ENCODE measurements around the gene TUFT1. TPM values are rescaled to one million over a fixed set of nuclear protein-coding genes. Genes with fewer than 3 reads are reported as not detected.
A peak's percentile ranks its signal among the peaks of the same experiment; 100 is the strongest.

The TUFT1 gene
- total RNA-seq, 1 experiment from 2014 or later: 7.9 TPM

DNA sequence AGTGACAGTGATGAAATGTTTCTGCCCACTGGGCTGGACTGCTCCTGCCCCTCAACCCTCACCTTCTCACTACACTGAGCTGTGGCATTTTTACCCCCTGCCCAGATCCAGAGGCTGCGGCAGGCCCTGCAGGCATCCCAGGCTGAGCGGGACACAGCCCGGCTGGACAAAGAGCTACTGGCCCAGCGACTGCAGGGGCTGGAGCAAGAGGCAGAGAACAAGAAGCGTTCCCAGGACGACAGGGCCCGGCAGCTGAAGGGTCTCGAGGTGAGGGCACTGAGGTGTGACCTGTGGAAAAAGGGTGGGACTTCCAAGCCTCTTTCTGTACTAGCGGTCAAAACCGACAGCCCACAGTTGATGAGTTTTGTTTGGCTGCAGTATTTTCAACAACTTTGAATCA lies 6.2 kb upstream of the TUFT1 start:
- Mint-ChIP-seq H3K9me3 (no peaks in the 10 kb centered on the region), H3K27ac (no peak overlapping the region), H3K4me3 (no peak overlapping the region), H3K4me1 (no peaks in the 10 kb centered on the region), H3K36me3 (peaks cover 70% of the 10 kb centered on the region), H3K27me3 (ENCODE audit: low read depth) (no peaks in the 10 kb centered on the region)
- ATAC-seq (no peak), DNase-seq (ENCODE audit: low spot score) (no peak)
- ChIA-PET CTCF (interaction anchor here (0.6 to 1.1 kb wide), 2 partner anchors 90 to 159 kb away, joined by 3 read pairs; no protein-coding TSS in a partner anchor), POLR2A (no interaction called here)
- TF ChIP-seq TCF7 (CRISPR knock-in tag; IDR thresholded peaks at IDR 0.05; ENCODE audit: low read depth) (no peak), ZBTB21 (CRISPR knock-in tag; IDR thresholded peaks at IDR 0.05; ENCODE audit: borderline replicate concordance) (no peak), KAT7 (CRISPR knock-in tag; IDR thresholded peaks at IDR 0.05; ENCODE audit: borderline replicate concordance) (no peak), JAZF1 (CRISPR knock-in tag; IDR thresholded peaks at IDR 0.05) (no peak)
- TF ChIP-seq, protein P1, sequence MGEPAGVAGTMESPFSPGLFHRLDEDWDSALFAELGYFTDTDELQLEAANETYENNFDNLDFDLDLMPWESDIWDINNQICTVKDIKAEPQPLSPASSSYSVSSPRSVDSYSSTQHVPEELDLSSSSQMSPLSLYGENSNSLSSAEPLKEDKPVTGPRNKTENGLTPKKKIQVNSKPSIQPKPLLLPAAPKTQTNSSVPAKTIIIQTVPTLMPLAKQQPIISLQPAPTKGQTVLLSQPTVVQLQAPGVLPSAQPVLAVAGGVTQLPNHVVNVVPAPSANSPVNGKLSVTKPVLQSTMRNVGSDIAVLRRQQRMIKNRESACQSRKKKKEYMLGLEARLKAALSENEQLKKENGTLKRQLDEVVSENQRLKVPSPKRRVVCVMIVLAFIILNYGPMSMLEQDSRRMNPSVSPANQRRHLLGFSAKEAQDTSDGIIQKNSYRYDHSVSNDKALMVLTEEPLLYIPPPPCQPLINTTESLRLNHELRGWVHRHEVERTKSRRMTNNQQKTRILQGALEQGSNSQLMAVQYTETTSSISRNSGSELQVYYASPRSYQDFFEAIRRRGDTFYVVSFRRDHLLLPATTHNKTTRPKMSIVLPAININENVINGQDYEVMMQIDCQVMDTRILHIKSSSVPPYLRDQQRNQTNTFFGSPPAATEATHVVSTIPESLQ (CRISPR knock-in tag; IDR thresholded peaks at IDR 0.05): no peak
- TF ChIP-seq, protein P2, sequence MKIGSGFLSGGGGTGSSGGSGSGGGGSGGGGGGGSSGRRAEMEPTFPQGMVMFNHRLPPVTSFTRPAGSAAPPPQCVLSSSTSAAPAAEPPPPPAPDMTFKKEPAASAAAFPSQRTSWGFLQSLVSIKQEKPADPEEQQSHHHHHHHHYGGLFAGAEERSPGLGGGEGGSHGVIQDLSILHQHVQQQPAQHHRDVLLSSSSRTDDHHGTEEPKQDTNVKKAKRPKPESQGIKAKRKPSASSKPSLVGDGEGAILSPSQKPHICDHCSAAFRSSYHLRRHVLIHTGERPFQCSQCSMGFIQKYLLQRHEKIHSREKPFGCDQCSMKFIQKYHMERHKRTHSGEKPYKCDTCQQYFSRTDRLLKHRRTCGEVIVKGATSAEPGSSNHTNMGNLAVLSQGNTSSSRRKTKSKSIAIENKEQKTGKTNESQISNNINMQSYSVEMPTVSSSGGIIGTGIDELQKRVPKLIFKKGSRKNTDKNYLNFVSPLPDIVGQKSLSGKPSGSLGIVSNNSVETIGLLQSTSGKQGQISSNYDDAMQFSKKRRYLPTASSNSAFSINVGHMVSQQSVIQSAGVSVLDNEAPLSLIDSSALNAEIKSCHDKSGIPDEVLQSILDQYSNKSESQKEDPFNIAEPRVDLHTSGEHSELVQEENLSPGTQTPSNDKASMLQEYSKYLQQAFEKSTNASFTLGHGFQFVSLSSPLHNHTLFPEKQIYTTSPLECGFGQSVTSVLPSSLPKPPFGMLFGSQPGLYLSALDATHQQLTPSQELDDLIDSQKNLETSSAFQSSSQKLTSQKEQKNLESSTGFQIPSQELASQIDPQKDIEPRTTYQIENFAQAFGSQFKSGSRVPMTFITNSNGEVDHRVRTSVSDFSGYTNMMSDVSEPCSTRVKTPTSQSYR (CRISPR knock-in tag; IDR thresholded peaks at IDR 0.05): no peak
- TF ChIP-seq, protein P3, sequence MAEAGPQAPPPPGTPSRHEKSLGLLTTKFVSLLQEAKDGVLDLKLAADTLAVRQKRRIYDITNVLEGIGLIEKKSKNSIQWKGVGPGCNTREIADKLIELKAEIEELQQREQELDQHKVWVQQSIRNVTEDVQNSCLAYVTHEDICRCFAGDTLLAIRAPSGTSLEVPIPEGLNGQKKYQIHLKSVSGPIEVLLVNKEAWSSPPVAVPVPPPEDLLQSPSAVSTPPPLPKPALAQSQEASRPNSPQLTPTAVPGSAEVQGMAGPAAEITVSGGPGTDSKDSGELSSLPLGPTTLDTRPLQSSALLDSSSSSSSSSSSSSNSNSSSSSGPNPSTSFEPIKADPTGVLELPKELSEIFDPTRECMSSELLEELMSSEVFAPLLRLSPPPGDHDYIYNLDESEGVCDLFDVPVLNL (CRISPR knock-in tag; IDR thresholded peaks at IDR 0.05; ENCODE audit: borderline replicate concordance, low read depth): no peak

DNA sequence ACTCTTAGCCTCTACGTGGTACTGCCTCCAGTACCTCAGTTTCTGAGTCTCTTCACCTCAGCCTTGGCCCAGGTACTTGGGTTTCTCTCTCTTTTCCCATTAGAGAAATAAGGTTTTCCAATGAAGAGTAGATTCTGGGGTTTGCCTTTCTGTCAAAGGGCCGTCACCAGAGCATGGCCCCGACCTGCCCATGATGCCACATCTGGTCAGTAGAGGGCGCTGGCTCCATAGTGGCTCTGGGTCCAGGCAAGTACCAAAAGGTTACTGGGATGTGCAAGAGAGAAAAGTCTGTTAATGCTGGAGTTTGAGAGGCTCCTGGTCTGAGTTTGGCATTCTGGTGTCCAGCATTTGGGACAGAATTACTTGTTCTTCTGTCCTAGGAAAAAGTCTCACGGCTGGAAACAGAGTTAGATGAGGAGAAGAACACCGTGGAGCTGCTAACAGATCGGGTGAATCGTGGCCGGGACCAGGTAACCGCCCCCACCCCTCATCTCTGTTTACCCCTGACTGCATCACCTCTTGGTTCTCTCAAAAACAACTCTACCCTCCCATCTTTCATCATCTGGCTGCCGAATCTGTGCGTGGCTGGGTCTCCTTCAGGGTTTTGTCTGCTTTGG lies 5.3 kb upstream of the TUFT1 start:
- Mint-ChIP-seq H3K9me3 (no peaks in the 10 kb centered on the region), H3K4me1 (peaks cover 6% of the 10 kb centered on the region), H3K36me3 (peaks cover 62% of the 10 kb centered on the region), H3K27ac (no peak overlapping the region), H3K27me3 (ENCODE audit: low read depth) (no peaks in the 10 kb centered on the region), H3K4me3 (no peak overlapping the region)
- CTCF ChIA-PET: interaction anchor here (0.5 to 1.9 kb wide), 8 partner anchors 19 to 302 kb away, joined by 3 to 6 read pairs (median 4); partner anchors contain the start of gene RIIAD1
- DNase-seq (ENCODE audit: low spot score) (peak; percentile 89), ATAC-seq (peak; percentile 76)
- TF ChIP-seq FOXP1 (CRISPR knock-in tag; IDR thresholded peaks at IDR 0.05; ENCODE audit: borderline replicate concordance): no peak
- TF ChIP-seq, protein P4, sequence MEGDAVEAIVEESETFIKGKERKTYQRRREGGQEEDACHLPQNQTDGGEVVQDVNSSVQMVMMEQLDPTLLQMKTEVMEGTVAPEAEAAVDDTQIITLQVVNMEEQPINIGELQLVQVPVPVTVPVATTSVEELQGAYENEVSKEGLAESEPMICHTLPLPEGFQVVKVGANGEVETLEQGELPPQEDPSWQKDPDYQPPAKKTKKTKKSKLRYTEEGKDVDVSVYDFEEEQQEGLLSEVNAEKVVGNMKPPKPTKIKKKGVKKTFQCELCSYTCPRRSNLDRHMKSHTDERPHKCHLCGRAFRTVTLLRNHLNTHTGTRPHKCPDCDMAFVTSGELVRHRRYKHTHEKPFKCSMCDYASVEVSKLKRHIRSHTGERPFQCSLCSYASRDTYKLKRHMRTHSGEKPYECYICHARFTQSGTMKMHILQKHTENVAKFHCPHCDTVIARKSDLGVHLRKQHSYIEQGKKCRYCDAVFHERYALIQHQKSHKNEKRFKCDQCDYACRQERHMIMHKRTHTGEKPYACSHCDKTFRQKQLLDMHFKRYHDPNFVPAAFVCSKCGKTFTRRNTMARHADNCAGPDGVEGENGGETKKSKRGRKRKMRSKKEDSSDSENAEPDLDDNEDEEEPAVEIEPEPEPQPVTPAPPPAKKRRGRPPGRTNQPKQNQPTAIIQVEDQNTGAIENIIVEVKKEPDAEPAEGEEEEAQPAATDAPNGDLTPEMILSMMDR (IDR thresholded peaks at IDR 0.05): peak; percentile 75
- POLR2A ChIA-PET: no interaction called here

DNA sequence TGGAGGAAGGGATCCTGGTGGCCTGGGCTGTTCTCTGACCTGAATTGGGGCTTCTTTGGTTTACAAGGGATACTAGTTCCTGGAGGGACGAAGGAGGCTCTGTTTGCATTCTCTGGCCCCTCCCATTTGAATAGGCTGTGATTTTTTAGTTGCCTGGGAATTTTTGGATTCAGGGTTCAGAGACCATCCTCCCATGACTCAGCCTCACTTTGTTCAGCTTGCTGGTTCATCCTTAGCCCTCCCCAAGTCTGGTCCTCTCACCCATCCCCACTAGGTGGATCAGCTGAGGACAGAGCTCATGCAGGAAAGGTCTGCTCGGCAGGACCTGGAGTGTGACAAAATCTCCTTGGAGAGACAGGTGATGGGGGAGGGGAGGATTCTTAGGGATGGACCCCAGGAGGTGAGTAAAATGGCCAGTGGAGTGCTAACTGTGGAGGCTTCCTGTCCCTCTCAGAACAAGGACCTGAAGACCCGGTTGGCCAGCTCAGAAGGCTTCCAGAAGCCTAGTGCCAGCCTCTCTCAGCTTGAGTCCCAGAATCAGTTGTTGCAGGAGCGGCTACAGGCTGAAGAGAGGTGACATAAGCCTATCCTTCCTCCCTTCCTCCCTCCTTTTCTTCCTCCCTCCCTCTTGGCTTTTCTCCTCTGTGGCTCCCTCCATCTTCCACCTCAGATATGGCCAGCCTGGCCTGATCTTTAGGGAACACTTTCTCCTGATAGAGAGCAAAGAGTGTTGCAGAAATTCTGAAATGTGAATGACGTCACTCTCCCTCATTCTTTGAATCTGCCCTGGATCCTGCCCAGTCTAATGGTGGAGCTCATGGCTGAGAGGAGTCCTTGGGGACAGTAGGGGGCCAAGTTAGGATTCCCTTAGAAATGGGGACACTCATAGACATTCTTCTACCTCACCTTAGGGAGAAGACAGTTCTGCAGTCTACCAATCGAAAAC lies 4.5 kb upstream of the TUFT1 start:
- POLR2A ChIA-PET: no interaction called here
- Mint-ChIP-seq H3K27ac (0 out of 2 replicates have a peak overlapping the region, but pooled peaks have one; percentile 41), H3K9me3 (no peaks in the 10 kb centered on the region), H3K36me3 (peaks cover 57% of the 10 kb centered on the region), H3K4me1 (peaks cover 7% of the 10 kb centered on the region), H3K4me3 (no peak overlapping the region), H3K27me3 (ENCODE audit: low read depth) (no peaks in the 10 kb centered on the region)
- ATAC-seq: no peak
- CTCF ChIA-PET: interaction anchor here (0.5 to 1.9 kb wide), 8 partner anchors 19 to 301 kb away, joined by 3 to 6 read pairs (median 4); partner anchors contain the start of gene RIIAD1
- DNase-seq (ENCODE audit: low spot score): no peak
- TF ChIP-seq NFATC4 (CRISPR knock-in tag; IDR thresholded peaks at IDR 0.05) (no peak), NFYB (CRISPR knock-in tag; conservative IDR thresholded peaks at IDR 0.05; ENCODE audit: low read depth) (no peak), SOX15 (CRISPR knock-in tag; IDR thresholded peaks at IDR 0.05) (no peak), ZNF317 (CRISPR knock-in tag; IDR thresholded peaks at IDR 0.05; ENCODE audit: borderline replicate concordance, low read depth) (no peak), TP53 (CRISPR knock-in tag; IDR thresholded peaks at IDR 0.05) (no peak)
- TF ChIP-seq, protein P5, sequence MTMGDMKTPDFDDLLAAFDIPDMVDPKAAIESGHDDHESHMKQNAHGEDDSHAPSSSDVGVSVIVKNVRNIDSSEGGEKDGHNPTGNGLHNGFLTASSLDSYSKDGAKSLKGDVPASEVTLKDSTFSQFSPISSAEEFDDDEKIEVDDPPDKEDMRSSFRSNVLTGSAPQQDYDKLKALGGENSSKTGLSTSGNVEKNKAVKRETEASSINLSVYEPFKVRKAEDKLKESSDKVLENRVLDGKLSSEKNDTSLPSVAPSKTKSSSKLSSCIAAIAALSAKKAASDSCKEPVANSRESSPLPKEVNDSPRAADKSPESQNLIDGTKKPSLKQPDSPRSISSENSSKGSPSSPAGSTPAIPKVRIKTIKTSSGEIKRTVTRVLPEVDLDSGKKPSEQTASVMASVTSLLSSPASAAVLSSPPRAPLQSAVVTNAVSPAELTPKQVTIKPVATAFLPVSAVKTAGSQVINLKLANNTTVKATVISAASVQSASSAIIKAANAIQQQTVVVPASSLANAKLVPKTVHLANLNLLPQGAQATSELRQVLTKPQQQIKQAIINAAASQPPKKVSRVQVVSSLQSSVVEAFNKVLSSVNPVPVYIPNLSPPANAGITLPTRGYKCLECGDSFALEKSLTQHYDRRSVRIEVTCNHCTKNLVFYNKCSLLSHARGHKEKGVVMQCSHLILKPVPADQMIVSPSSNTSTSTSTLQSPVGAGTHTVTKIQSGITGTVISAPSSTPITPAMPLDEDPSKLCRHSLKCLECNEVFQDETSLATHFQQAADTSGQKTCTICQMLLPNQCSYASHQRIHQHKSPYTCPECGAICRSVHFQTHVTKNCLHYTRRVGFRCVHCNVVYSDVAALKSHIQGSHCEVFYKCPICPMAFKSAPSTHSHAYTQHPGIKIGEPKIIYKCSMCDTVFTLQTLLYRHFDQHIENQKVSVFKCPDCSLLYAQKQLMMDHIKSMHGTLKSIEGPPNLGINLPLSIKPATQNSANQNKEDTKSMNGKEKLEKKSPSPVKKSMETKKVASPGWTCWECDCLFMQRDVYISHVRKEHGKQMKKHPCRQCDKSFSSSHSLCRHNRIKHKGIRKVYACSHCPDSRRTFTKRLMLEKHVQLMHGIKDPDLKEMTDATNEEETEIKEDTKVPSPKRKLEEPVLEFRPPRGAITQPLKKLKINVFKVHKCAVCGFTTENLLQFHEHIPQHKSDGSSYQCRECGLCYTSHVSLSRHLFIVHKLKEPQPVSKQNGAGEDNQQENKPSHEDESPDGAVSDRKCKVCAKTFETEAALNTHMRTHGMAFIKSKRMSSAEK (CRISPR knock-in tag; IDR thresholded peaks at IDR 0.05; ENCODE audit: borderline replicate concordance): no peak
- TF ChIP-seq, protein P6, sequence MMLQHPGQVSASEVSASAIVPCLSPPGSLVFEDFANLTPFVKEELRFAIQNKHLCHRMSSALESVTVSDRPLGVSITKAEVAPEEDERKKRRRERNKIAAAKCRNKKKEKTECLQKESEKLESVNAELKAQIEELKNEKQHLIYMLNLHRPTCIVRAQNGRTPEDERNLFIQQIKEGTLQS (CRISPR knock-in tag; conservative IDR thresholded peaks at IDR 0.05): no peak

All from WTC11 (cell line).